Tibial artery (tissue), 4 donors: Measurements from ENCODE around the gene MMRN1.
"Not testable (repeated sequence)": the region's sequence is repeated elsewhere in the genome, so short reads cannot be mapped to it uniquely, and the experiment has no call there.

Experiments
- DNase-seq, 2 donors: peaks; one replicate each; pipeline ENCODE4 v3.0.0-alpha.2; 2019
- H3K27ac ChIP-seq, 2 donors: fragments of 200-600 bp; sonication (generic) in 1 of 2; 1 replicate in 1 of 2; 2 replicates in 1 of 2; pipeline ENCODE4 v1.5.1; 2018 to 2019; ENCODE audit warnings: mild to moderate bottlenecking in 1 of 2
- H3K27me3 ChIP-seq, 2 donors: fragments of 200-600 bp; sonication (generic) in 1 of 2; one replicate each; pipeline versions ENCODE4 v1.5.1 to v1.6.0; 2016 to 2019
- H3K36me3 ChIP-seq, 3 donors: fragments of 200-600 bp; sonication (generic) in 2 of 3; one replicate each; pipeline ENCODE4 v1.5.1; 2016 to 2019; ENCODE audit warnings: mild to moderate bottlenecking in 2 of 3
- H3K4me1 ChIP-seq, 4 donors: fragments of 200-600 bp; sonication (generic) in 2 of 4; 1 replicate in 3 of 4; 2 replicates in 1 of 4; pipeline ENCODE4 v1.5.1; 2016 to 2019
- H3K4me3 ChIP-seq, 2 donors: fragments of 200-600 bp; sonication (generic) in 1 of 2; 1 replicate in 1 of 2; 2 replicates in 1 of 2; pipeline ENCODE4 v1.5.1; 2018 to 2019; ENCODE audit warnings: mild to moderate bottlenecking in 2 of 2
- H3K9me3 ChIP-seq, 3 donors: fragments of 200-600 bp; sonication (generic) in 1 of 3; one replicate each; pipeline ENCODE4 v1.5.1; 2016 to 2019
- intact Hi-C: fragments of 100-400 bp; cut with DNase I; formaldehyde crosslinking; loops from one replicate; pipeline ENCODE4 v1.15.0; 2023; ENCODE audit warnings: low total_unique reads
- TF ChIP-seq, protein P1 (sequence below), 2 experiments: fragments of 200-600 bp in 1 of 2; fragments of 450-650 bp in 1 of 2; IDR thresholded peaks; one replicate each; pipeline ENCODE4 v1.5.1; 2017 to 2019; ENCODE audit warnings: antibody characterized with exemption in 2 of 2, mild to moderate bottlenecking in 1 of 2, moderate library complexity in 1 of 2

The MMRN1 gene

DNA sequence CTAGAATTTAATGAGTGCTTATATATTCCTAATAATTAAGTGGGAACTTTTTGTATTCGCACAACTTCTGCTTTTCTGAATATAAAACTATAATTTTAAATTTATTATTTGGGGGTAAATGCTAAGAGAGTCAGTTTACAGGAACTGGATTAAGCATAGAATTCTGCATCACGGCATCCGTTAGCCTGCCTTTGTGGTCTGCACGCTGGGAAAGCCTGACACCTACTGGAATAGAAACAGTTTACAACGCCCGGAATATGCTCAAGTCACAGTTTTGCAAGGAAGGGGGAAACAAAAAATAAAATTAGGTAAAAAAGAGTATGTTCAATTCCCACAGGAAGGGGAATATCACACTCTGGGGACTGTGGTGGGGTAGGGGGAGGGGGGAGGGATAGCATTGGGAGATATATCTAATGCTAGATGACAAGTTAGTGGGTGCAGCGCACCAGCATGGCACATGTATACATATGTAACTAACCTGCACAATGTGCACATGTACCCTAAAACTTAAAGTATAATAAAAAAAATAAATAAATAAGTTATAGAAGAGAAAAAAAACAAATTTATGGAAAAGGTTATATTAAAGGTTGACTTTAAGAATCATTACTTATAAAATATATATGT, 7.3 kb downstream of the MMRN1 start:
- H3K9me3 ChIP-seq, intact Hi-C loops, H3K4me1 ChIP-seq, H3K36me3 ChIP-seq, H3K4me3 ChIP-seq, H3K27me3 ChIP-seq, H3K27ac ChIP-seq: not testable (repeated sequence)
- TF ChIP-seq, protein P1, sequence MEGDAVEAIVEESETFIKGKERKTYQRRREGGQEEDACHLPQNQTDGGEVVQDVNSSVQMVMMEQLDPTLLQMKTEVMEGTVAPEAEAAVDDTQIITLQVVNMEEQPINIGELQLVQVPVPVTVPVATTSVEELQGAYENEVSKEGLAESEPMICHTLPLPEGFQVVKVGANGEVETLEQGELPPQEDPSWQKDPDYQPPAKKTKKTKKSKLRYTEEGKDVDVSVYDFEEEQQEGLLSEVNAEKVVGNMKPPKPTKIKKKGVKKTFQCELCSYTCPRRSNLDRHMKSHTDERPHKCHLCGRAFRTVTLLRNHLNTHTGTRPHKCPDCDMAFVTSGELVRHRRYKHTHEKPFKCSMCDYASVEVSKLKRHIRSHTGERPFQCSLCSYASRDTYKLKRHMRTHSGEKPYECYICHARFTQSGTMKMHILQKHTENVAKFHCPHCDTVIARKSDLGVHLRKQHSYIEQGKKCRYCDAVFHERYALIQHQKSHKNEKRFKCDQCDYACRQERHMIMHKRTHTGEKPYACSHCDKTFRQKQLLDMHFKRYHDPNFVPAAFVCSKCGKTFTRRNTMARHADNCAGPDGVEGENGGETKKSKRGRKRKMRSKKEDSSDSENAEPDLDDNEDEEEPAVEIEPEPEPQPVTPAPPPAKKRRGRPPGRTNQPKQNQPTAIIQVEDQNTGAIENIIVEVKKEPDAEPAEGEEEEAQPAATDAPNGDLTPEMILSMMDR (IDR thresholded peaks at IDR 0.05) = peak; percentile 36 to 44
- peak in 1 of 2 donors; percentile 52 for DNase-seq

DNA sequence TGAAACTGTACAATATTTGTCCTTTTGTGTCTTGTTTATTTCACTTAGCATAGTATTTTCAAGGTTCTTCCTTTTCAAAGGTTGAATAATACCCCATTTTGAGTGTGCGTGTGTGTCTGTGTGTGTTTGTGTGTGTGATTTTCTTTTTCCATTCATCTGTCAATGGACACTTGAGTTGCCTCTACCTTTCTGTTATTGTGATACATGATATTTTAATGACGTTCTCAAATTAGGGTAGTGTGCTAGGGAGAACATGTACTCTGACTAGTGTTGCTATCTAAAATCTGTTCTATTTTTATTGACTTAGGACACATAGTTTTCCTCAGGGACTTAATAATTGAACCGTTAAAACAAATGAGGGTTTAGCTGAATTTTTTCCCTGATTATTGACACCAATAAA, 9.9 kb downstream of the MMRN1 start:
- Histone ChIP-seq H3K4me1 (no peaks in the 10 kb centered on the region), H3K36me3 (no peaks in the 10 kb centered on the region), H3K4me3 (no peak overlapping the region), H3K27ac (no peak overlapping the region), H3K27me3 (no peaks in the 10 kb centered on the region), H3K9me3 (no peaks in the 10 kb centered on the region)
- intact Hi-C loops = no loop called here
- no peak for DNase-seq
- TF ChIP-seq, protein P1 (IDR thresholded peaks at IDR 0.05) = no peak

DNA sequence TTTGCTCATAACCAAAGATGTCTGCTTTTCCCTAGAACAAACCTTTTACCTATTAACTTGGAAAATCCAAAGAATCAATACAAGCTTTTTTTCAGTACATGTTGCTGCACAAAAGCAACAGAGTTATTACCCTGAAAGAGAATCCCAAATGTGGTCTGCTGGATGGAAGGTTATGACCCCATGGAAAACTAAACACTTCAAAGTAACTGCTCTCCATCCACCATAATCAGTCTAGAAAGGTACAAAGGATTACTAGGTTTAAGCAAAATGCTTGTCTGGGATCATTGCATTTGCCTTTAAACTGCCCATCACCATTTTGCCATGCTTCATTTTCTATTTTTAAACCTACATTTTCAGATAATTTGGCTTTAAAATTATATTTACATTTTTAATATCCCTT, 11.7 kb downstream of the MMRN1 start:
- intact Hi-C loops = no loop called here
- H3K27ac ChIP-seq = no peak overlapping the region

DNA sequence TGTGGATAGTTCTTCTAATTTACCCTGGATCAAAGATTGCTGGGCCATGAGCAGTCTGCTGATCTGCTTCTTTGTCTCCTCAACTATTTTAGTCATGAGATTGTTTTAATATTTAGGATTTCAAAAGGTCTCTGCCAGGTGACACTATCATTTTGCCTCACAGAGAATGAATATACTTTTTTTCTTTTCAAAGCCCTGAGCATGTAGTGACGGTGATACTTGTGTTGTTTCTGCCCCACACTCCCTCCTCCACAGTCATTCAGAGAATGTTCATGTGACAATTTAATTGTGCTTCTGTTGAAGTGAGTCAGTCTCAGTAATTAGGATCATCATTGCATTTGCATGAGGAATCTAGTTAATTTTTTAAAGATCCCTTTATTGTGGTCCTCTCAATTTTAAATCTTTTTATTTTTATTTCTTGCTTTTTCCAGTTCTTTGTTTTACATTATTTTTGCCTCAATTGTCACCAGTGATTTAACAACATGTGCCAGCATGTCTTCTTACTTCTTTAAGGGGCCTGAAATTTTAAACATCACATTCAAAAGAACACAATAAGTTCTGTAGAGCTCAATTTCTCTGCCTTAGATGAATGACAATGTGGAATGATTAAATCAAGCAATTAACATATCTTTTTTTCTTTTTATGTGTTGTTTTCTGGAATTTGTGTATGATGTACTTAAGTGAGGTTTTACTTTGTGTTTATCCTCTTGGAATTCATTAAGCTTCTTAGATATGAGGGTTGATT, 12.3 kb downstream of the MMRN1 start:
- DNase-seq = no peak
- Histone ChIP-seq H3K4me3 (no peak overlapping the region), H3K9me3 (no peaks in the 10 kb centered on the region), H3K27me3 (no peaks in the 10 kb centered on the region), H3K36me3 (no peaks in the 10 kb centered on the region), H3K4me1 (no peaks in the 10 kb centered on the region), H3K27ac (no peak overlapping the region)
- intact Hi-C loops = no loop called here
- TF ChIP-seq, protein P1 (IDR thresholded peaks at IDR 0.05) = no peak

More for the DNA sequence above, 11.7 kb downstream of the MMRN1 start:
- H3K4me1 ChIP-seq = no peaks in the 10 kb centered on the region
- H3K9me3 ChIP-seq = no peaks in the 10 kb centered on the region
- no peaks in the 10 kb centered on the region for H3K27me3 ChIP-seq
- no peak for DNase-seq
- no peak overlapping the region for H3K4me3 ChIP-seq
- TF ChIP-seq, protein P1 (IDR thresholded peaks at IDR 0.05) = no peak
- no peaks in the 10 kb centered on the region for H3K36me3 ChIP-seq

DNA sequence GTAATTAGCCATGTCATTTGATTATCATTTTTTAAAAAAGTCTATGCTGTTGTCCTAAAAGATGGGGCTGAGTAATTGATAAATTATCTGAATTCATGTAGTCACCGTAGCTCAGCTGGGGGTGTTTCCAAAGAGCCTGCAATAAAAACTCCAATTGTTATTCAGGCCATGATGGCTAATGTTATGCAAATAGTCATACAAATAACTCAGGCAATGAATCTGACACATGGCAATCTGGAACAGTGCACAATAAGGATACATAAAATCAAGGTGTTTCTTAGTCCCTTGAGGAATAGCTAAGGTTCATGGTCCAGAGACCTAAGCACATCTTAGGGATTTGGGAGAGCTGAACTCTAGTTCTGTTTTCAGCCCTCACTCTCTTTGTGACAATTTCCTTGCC, 15.2 kb downstream of the MMRN1 start:
- DNase-seq = no peak
- intact Hi-C loops = no loop called here
- Histone ChIP-seq H3K36me3 (no peaks in the 10 kb centered on the region), H3K27me3 (no peaks in the 10 kb centered on the region), H3K27ac (no peak overlapping the region), H3K4me1 (no peaks in the 10 kb centered on the region), H3K4me3 (no peak overlapping the region), H3K9me3 (no peaks in the 10 kb centered on the region)
- TF ChIP-seq, protein P1 (IDR thresholded peaks at IDR 0.05) = no peak
